H1 (cell line): Measurements from ENCODE around the gene APOBEC2. TPM values are rescaled to one million over a fixed set of nuclear protein-coding genes. Genes with fewer than 3 reads are reported as not detected.

Experiments used
- CTCF ChIA-PET: fragments of 300-600 bp; sonication (Branson Sonifier 250); formaldehyde crosslinking; loops from one replicate; lab custom pipeline; 2021; ENCODE audit not compliant: partially characterized antibody; lab: Charles Lee
- POLR2A ChIA-PET: fragments of 300-600 bp; sonication (Branson Sonifier 250); formaldehyde crosslinking; loops from one replicate; lab custom pipeline; 2021; ENCODE audit warnings: inconsistent platforms; ENCODE audit not compliant: partially characterized antibody; lab: Charles Lee
- DNase-seq, 2 experiments: peaks; one replicate each; pipeline versions ENCODE4 v3.0.0 to v3.0.0-alpha.2; 2010 to 2022; ENCODE audit warnings: low spot score in 2 of 2, low read depth in 1 of 2, mixed read lengths in 1 of 2
- FAIRE-seq: peaks from 2 replicates; lab custom pipeline; 2011; peaks lifted over from hg19 to GRCh38; lab: Jason Lieb, UNC
- H2AFZ ChIP-seq: 2 replicates; pipeline ENCODE4 v1.8.1; 2012; ENCODE audit warnings: low read length, inconsistent platforms
- H2AK5ac ChIP-seq: 2 replicates; pipeline ENCODE4 v1.6.1; 2013; ENCODE audit warnings: low read depth, low read length
- H2BK120ac ChIP-seq: replicated peaks from 2 replicates; pipeline ENCODE3; 2013; ENCODE audit warnings: low read depth, low read length, inconsistent platforms
- H2BK12ac ChIP-seq: 2 replicates; pipeline ENCODE4 v1.6.1; 2013; ENCODE audit warnings: low read depth, low read length
- H2BK15ac ChIP-seq: 2 replicates; pipeline ENCODE4 v1.6.1; 2013; ENCODE audit warnings: low read length
- H2BK20ac ChIP-seq: 2 replicates; pipeline ENCODE4 v1.6.1; 2013; ENCODE audit warnings: low read length
- H2BK5ac ChIP-seq: 2 replicates; pipeline ENCODE4 v1.6.1; 2013; ENCODE audit warnings: low read depth, low read length
- H3K14ac ChIP-seq: 2 replicates; pipeline ENCODE4 v1.6.1; 2013; ENCODE audit warnings: inconsistent platforms; ENCODE audit not compliant: insufficient read length
- H3K18ac ChIP-seq: 2 replicates; pipeline ENCODE4 v1.6.1; 2013; ENCODE audit warnings: low read length; ENCODE audit errors: extremely low read depth
- H3K23ac ChIP-seq: 2 replicates; pipeline ENCODE4 v1.6.1; 2013; ENCODE audit warnings: inconsistent platforms; ENCODE audit not compliant: insufficient read length
- H3K23me2 ChIP-seq: 2 replicates; pipeline ENCODE4 v1.6.1; 2013; ENCODE audit warnings: low read depth, low read length
- H3K27ac ChIP-seq: 2 replicates; pipeline ENCODE4 v1.6.1; 2011; ENCODE audit warnings: low read depth, low read length, inconsistent platforms
- H3K27me3 ChIP-seq, 4 experiments: replicated peaks in 1 of 4; 1 replicate in 1 of 4; 2 replicates in 3 of 4; pipeline versions ENCODE4 v1.6.1 to v1.8.1; 2011 to 2013; ENCODE audit warnings: low read length in 3 of 4, mild to moderate bottlenecking in 3 of 4, inconsistent platforms in 2 of 4, mixed read lengths in 2 of 4, moderate library complexity in 1 of 4; ENCODE audit not compliant: control insufficient read depth in 3 of 4, insufficient read depth in 3 of 4; ENCODE audit errors: extremely low read depth in 1 of 4
- H3K36me3 ChIP-seq, 4 experiments: 2 replicates each; pipeline versions ENCODE4 v1.6.1 to v1.8.1; 2011 to 2013; ENCODE audit warnings: mild to moderate bottlenecking in 4 of 4, low read length in 3 of 4, moderate library complexity in 2 of 4, control low read depth in 1 of 4, inconsistent platforms in 1 of 4; ENCODE audit not compliant: insufficient read depth in 4 of 4, control insufficient read depth in 2 of 4
- H3K4ac ChIP-seq: replicated peaks from 2 replicates; pipeline ENCODE3; 2013; ENCODE audit warnings: low read length, low read depth, mixed read lengths, inconsistent platforms; ENCODE audit not compliant: insufficient read length
- H3K4me1 ChIP-seq, 4 experiments: replicated peaks in 1 of 4; 1 replicate in 1 of 4; 2 replicates in 3 of 4; pipeline versions ENCODE4 v1.6.1 to v1.8.1; 2011 to 2013; ENCODE audit warnings: low read length in 3 of 4, inconsistent platforms in 2 of 4, mixed read lengths in 1 of 4; ENCODE audit not compliant: insufficient read depth in 4 of 4, control insufficient read depth in 3 of 4
- H3K4me2 ChIP-seq, 2 experiments: 2 replicates each; pipeline versions ENCODE4 v1.6.1 to v1.8.1; 2011 to 2013; ENCODE audit warnings: low read depth in 2 of 2, low read length in 2 of 2, control low read depth in 1 of 2, inconsistent platforms in 1 of 2, mild to moderate bottlenecking in 1 of 2; ENCODE audit not compliant: insufficient read depth in 1 of 2
- H3K4me3 ChIP-seq, 4 experiments: fragments of 200-600, 300-600 bp in 1 of 4; sonication (generic), shearing (Covaris generic), sonication (Bioruptor Twin) in 1 of 4; 2 replicates each; pipeline versions ENCODE4 v1.5.1 to v1.8.1; 2011 to 2016; ENCODE audit warnings: low read length in 4 of 4, low read depth in 3 of 4, control low read depth in 2 of 4, inconsistent platforms in 2 of 4, mild to moderate bottlenecking in 2 of 4, mixed read lengths in 1 of 4, moderate library complexity in 1 of 4; ENCODE audit not compliant: insufficient read depth in 2 of 4; ENCODE audit errors: extremely low read depth in 1 of 4
- H3K56ac ChIP-seq: replicated peaks from 2 replicates; pipeline ENCODE3; 2013; ENCODE audit warnings: low read depth, mild to moderate bottlenecking, mixed read lengths, low read length, inconsistent platforms; ENCODE audit not compliant: insufficient read length
- H3K79me1 ChIP-seq: 2 replicates; pipeline ENCODE4 v1.6.1; 2013; ENCODE audit warnings: low read depth, low read length, control low read depth
- H3K79me2 ChIP-seq, 2 experiments: 2 replicates each; pipeline versions ENCODE4 v1.6.1 to v1.8.1; 2012 to 2013; ENCODE audit warnings: low read length in 2 of 2, mild to moderate bottlenecking in 2 of 2, inconsistent platforms in 1 of 2; ENCODE audit not compliant: insufficient read depth in 2 of 2, control insufficient read depth in 1 of 2
- H3K9ac ChIP-seq, 4 experiments: replicated peaks in 1 of 4; 1 replicate in 1 of 4; 2 replicates in 3 of 4; pipeline versions ENCODE4 v1.6.1 to v1.8.1; 2011 to 2013; ENCODE audit warnings: low read depth in 3 of 4, low read length in 3 of 4, control low read depth in 2 of 4, mild to moderate bottlenecking in 2 of 4, moderate library complexity in 2 of 4, inconsistent platforms in 1 of 4; ENCODE audit errors: extremely low read depth in 1 of 4
- H3K9me3 ChIP-seq, 2 experiments: 2 replicates each; pipeline versions ENCODE4 v1.6.1 to v1.8.1; 2012 to 2013; ENCODE audit warnings: mild to moderate bottlenecking in 2 of 2, moderate library complexity in 2 of 2, control low read depth in 1 of 2, inconsistent platforms in 1 of 2, low read depth in 1 of 2, low read length in 1 of 2, mixed read lengths in 1 of 2; ENCODE audit not compliant: insufficient read depth in 2 of 2
- H4K20me1 ChIP-seq, 2 experiments: replicated peaks in 1 of 2; 2 replicates each; pipeline versions ENCODE3 to v1.8.1; 2011 to 2013; ENCODE audit warnings: inconsistent platforms in 2 of 2, low read length in 2 of 2, mild to moderate bottlenecking in 1 of 2; ENCODE audit not compliant: insufficient read depth in 2 of 2, control insufficient read depth in 1 of 2
- H4K5ac ChIP-seq: 2 replicates; pipeline ENCODE4 v1.6.1; 2013; ENCODE audit warnings: low read length, low read depth, mixed read lengths, inconsistent platforms; ENCODE audit not compliant: insufficient read length
- H4K8ac ChIP-seq: 2 replicates; pipeline ENCODE4 v1.8.0; 2013; ENCODE audit warnings: mild to moderate bottlenecking, moderate library complexity, low read length, inconsistent platforms; ENCODE audit not compliant: insufficient read depth; ENCODE audit errors: extremely low read depth
- H4K91ac ChIP-seq: replicated peaks from 2 replicates; pipeline ENCODE3; 2013; ENCODE audit warnings: low read length, mixed read lengths, inconsistent platforms; ENCODE audit not compliant: insufficient read length
- CBX5 ChIP-seq: fragments of 300-800, 300-1000 bp; sonication (generic); IDR thresholded peaks from 2 replicates; pipeline ENCODE4 v1.7.1; 2016; ENCODE audit warnings: antibody characterized with exemption, low read length, low read depth
- CHD2 ChIP-seq: IDR thresholded peaks from 2 replicates; pipeline ENCODE4 v1.6.1; 2012; ENCODE audit warnings: low read length, improper control_type of control experiment
- CTBP2 ChIP-seq: IDR thresholded peaks from 2 replicates; pipeline ENCODE4 v1.7.0; 2011; ENCODE audit warnings: borderline replicate concordance, mild to moderate bottlenecking, moderate library complexity, mixed read lengths, low read length; ENCODE audit not compliant: insufficient read depth, insufficient read length
- EP300 ChIP-seq, 2 experiments: IDR thresholded peaks; 1 replicate in 1 of 2; 2 replicates in 1 of 2; pipeline ENCODE4 v1.6.1; 2011 to 2012; ENCODE audit warnings: low read depth in 2 of 2, low read length in 2 of 2, mild to moderate bottlenecking in 2 of 2, borderline replicate concordance in 1 of 2, inconsistent platforms in 1 of 2, moderate library complexity in 1 of 2
- JUN ChIP-seq: IDR thresholded peaks from 2 replicates; pipeline ENCODE4 v1.6.1; 2011; ENCODE audit warnings: low read depth, mild to moderate bottlenecking, improper control_type of control experiment, low read length
- KDM4A ChIP-seq: IDR thresholded peaks from one replicate; pipeline ENCODE4 v1.7.1; 2012; ENCODE audit warnings: low read depth, mild to moderate bottlenecking, moderate library complexity, low read length, inconsistent platforms; ENCODE audit not compliant: severe bottlenecking
- POU5F1 ChIP-seq: IDR thresholded peaks from 2 replicates; pipeline ENCODE4 v1.6.1; 2011; ENCODE audit warnings: low read depth, mild to moderate bottlenecking, low read length, moderate library complexity
- SUZ12 ChIP-seq: fragments of 200-600 bp; sonication (generic); IDR thresholded peaks from 2 replicates; pipeline ENCODE4 v1.6.1; 2012; ENCODE audit warnings: mild to moderate bottlenecking, inconsistent platforms, low read length, moderate library complexity, mixed read lengths
- YY1 ChIP-seq: IDR thresholded peaks from 2 replicates; pipeline ENCODE4 v1.6.1; 2011; ENCODE audit warnings: low read depth, mild to moderate bottlenecking, low read length
- ZNF274 ChIP-seq: IDR thresholded peaks from 2 replicates; pipeline ENCODE4 v1.7.0; 2012; ENCODE audit warnings: low read length, borderline replicate concordance; ENCODE audit errors: extremely low read depth
- WGBS, 2 experiments: shearing (Covaris generic) in 1 of 2; methylation state at CpG; one replicate each; pipeline versions ENCODE4 v1.1.6 to v1.1.7; 2013 to 2015; ENCODE audit warnings: low lambda C conversion rate in 2 of 2, mixed read lengths in 2 of 2, inconsistent platforms in 1 of 2, low coverage in 1 of 2, missing lambda C conversion rate in 1 of 2; ENCODE audit not compliant: insufficient replicate concordance in 2 of 2, insufficient coverage in 1 of 2, insufficient read length in 1 of 2; ENCODE audit errors: extremely low coverage in 1 of 2, missing lambda C conversion rate in 1 of 2; 5-methylcytosine and 5-hydroxymethylcytosine counted together
- polyA plus RNA-seq, 7 experiments: library from polyadenylated mRNA; depleted of rRNA in 3 of 7; stranded (reverse) in 5 of 7; unstranded in 2 of 7; fragments of >200 nt in 5 of 7; fragments of 200-250 nt in 2 of 7; gene quantifications; 1 replicate in 5 of 7; 2 replicates in 1 of 7; 4 replicates in 1 of 7; pipeline versions ENCODE4 v1.2.1 to v1.2.3, GENCODE V29; 2011 to 2013; ENCODE audit warnings: missing spikeins in 2 of 7, mixed read lengths in 2 of 7
- total RNA-seq: library from RNA; stranded (reverse); fragmentation: NEBNext Ultra II Directional; extraction: Animal tissue kit (Norgen Biotek cat#: 25700); gene quantifications from 2 replicates; pipeline ENCODE4 v1.2.1, GENCODE V29; 2021
- TF ChIP-seq, protein P1 (sequence below): IDR thresholded peaks from 2 replicates; pipeline ENCODE4 v1.6.1; 2012; ENCODE audit warnings: inconsistent platforms
- TF ChIP-seq, protein P2 (sequence below): IDR thresholded peaks from 2 replicates; pipeline ENCODE4 v1.6.1; 2012; ENCODE audit warnings: low read length, inconsistent platforms

The APOBEC2 gene
- total and polyA plus RNA-seq, 2 of the 8 experiments (the other 6 are each of a cell fraction or from before 2014, with no cell fraction given) = not detected

- 100% methylated on average over 1 of the region's 1 CpG; no CpG with 5 or more reads in 1 of the 2 experiments for WGBS, 2 experiments
- Histone ChIP-seq H4K20me1 (peaks cover 0 to 2% of the 10 kb centered on the region in 2 experiments), H4K8ac (no peak overlapping the region), H3K9ac (no peak overlapping the region), H3K23ac (no peak overlapping the region), H3K56ac (no peak overlapping the region), H2AK5ac (no peak overlapping the region), H2BK5ac (no peak overlapping the region), H3K18ac (no peak overlapping the region), H2BK20ac (no peak overlapping the region), H3K27me3 (no peaks in the 10 kb centered on the region), H3K9me3 (no peaks in the 10 kb centered on the region), H4K91ac (no peak overlapping the region), H3K4me2 (no peak overlapping the region), H3K23me2 (no peaks in the 10 kb centered on the region), H2AFZ (no peak overlapping the region), H3K36me3 (no peaks in the 10 kb centered on the region), H3K27ac (no peak overlapping the region), H3K79me1 (no peaks in the 10 kb centered on the region), H3K79me2 (no peaks in the 10 kb centered on the region), H2BK12ac (no peak overlapping the region), H2BK120ac (no peak overlapping the region), H4K5ac (no peak overlapping the region), H3K4me1 (no peaks in the 10 kb centered on the region; a peak in 1 of 7 replicates), H3K4ac (no peak overlapping the region), H3K4me3 (no peak overlapping the region), H2BK15ac (no peak overlapping the region), H3K14ac (no peak overlapping the region)
- DNase-seq (no peak), FAIRE-seq (no peak)
- ChIA-PET CTCF (interaction anchor here (1.0 to 2.5 kb wide), 5 partner anchors 10 to 163 kb away, joined by 3 to 12 read pairs (median 7); no protein-coding TSS in a partner anchor), POLR2A (interaction anchor here (1.4 to 1.6 kb wide), 3 partner anchors 9 to 22 kb away, joined by 3 to 5 read pairs (median 3); no protein-coding TSS in a partner anchor)
- TF ChIP-seq JUN (no peak), POU5F1 (no peak), CBX5 (no peak), SUZ12 (no peak), KDM4A (no peak), EP300 (IDR thresholded peaks at IDR 0.05; ENCODE audit: borderline replicate concordance in 1 of 2, low read depth in 2 of 2, low read length in 2 of 2) (no peak), YY1 (no peak), ZNF274 (no peak), CTBP2 (no peak), CHD2 (no peak)
- TF ChIP-seq, protein P1, sequence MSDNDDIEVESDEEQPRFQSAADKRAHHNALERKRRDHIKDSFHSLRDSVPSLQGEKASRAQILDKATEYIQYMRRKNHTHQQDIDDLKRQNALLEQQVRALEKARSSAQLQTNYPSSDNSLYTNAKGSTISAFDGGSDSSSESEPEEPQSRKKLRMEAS = no peak
- TF ChIP-seq, protein P2, sequence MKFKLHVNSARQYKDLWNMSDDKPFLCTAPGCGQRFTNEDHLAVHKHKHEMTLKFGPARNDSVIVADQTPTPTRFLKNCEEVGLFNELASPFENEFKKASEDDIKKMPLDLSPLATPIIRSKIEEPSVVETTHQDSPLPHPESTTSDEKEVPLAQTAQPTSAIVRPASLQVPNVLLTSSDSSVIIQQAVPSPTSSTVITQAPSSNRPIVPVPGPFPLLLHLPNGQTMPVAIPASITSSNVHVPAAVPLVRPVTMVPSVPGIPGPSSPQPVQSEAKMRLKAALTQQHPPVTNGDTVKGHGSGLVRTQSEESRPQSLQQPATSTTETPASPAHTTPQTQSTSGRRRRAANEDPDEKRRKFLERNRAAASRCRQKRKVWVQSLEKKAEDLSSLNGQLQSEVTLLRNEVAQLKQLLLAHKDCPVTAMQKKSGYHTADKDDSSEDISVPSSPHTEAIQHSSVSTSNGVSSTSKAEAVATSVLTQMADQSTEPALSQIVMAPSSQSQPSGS = no peak
These were observed 43.3 kb upstream of the APOBEC2 start for GRCh38 chr6:41009669-41010068.
